Liver (tissue), 9 donors: ENCODE measurements around the gene BBC3. TPM values are rescaled to one million over a fixed set of nuclear protein-coding genes. Genes with fewer than 3 reads are reported as not detected.

ENCODE experiments used
- DNase-seq: peaks from one replicate; pipeline ENCODE4 v3.0.0-alpha.2; 2017; ENCODE audit warnings: low spot score
- H3K27ac ChIP-seq, 2 donors: one replicate each; pipeline ENCODE4 v1.7.0; 2013; ENCODE audit warnings: inconsistent platforms in 2 of 2, low read length in 2 of 2, control low read depth in 1 of 2, low read depth in 1 of 2, mild to moderate bottlenecking in 1 of 2
- H3K27me3 ChIP-seq, 4 donors: one replicate each; pipeline versions ENCODE4 v1.6.1 to v1.7.0; 2013; ENCODE audit warnings: low read length in 3 of 4, inconsistent platforms in 1 of 4, mild to moderate bottlenecking in 1 of 4, moderate library complexity in 1 of 4; ENCODE audit not compliant: control insufficient read depth in 4 of 4, insufficient read depth in 4 of 4
- H3K36me3 ChIP-seq, 4 donors: one replicate each; pipeline versions ENCODE4 v1.6.1 to v1.7.0; 2013; ENCODE audit warnings: low read length in 3 of 4, mild to moderate bottlenecking in 3 of 4, low read depth in 1 of 4, moderate library complexity in 1 of 4; ENCODE audit not compliant: control insufficient read depth in 4 of 4, insufficient read depth in 3 of 4
- H3K4me1 ChIP-seq, 4 donors: one replicate each; pipeline versions ENCODE4 v1.6.1 to v1.7.0; 2013; ENCODE audit warnings: low read length in 3 of 4, mild to moderate bottlenecking in 3 of 4, moderate library complexity in 1 of 4; ENCODE audit not compliant: control insufficient read depth in 4 of 4, insufficient read depth in 4 of 4
- H3K4me3 ChIP-seq, 3 donors: one replicate each; pipeline versions ENCODE4 v1.6.1 to v1.7.0; 2013; ENCODE audit warnings: low read length in 3 of 3, control low read depth in 1 of 3, low read depth in 1 of 3, mild to moderate bottlenecking in 1 of 3
- H3K9ac ChIP-seq, 2 donors: one replicate each; pipeline ENCODE4 v1.7.0; 2013; ENCODE audit warnings: low read length in 2 of 2, mild to moderate bottlenecking in 2 of 2, moderate library complexity in 2 of 2, control low read depth in 1 of 2, low read depth in 1 of 2
- H3K9me3 ChIP-seq, 4 donors: one replicate each; pipeline versions ENCODE4 v1.6.1 to v1.7.0; 2013; ENCODE audit warnings: low read length in 3 of 4; ENCODE audit not compliant: control insufficient read depth in 4 of 4
- CTCF ChIP-seq: fragments of 150-350 bp; IDR thresholded peaks from 2 replicates; pipeline ENCODE4 v1.5.1; 2017; ENCODE audit warnings: improper control_type of control experiment, low read depth, low read length; ENCODE audit not compliant: missing input control
- EGR1 ChIP-seq, 2 donors: IDR thresholded peaks; 2 replicates each; pipeline ENCODE4 v1.6.1; 2016 to 2018; ENCODE audit warnings: antibody characterized with exemption in 2 of 2, low read depth in 2 of 2
- FOXA1 ChIP-seq: IDR thresholded peaks from 2 replicates; pipeline ENCODE4 v1.6.1; 2016; ENCODE audit warnings: antibody characterized with exemption
- FOXA2 ChIP-seq: IDR thresholded peaks from 2 replicates; pipeline ENCODE4 v1.6.1; 2016; ENCODE audit warnings: antibody characterized with exemption
- HNF4A ChIP-seq, 2 donors: conservative IDR thresholded peaks; 2 replicates each; pipeline ENCODE4 v1.6.1; 2016; ENCODE audit warnings: antibody characterized with exemption in 2 of 2, mild to moderate bottlenecking in 2 of 2
- HNF4G ChIP-seq: IDR thresholded peaks from 2 replicates; pipeline ENCODE4 v1.6.1; 2016; ENCODE audit warnings: antibody characterized with exemption
- JUND ChIP-seq, 2 donors: IDR thresholded peaks; 2 replicates each; pipeline ENCODE4 v1.6.1; 2016; ENCODE audit warnings: antibody characterized with exemption in 2 of 2
- MAX ChIP-seq: IDR thresholded peaks from 2 replicates; pipeline ENCODE4 v1.6.1; 2016; ENCODE audit warnings: antibody characterized with exemption
- NR2F2 ChIP-seq: IDR thresholded peaks from 2 replicates; pipeline ENCODE4 v1.6.1; 2016; ENCODE audit warnings: antibody characterized with exemption
- RAD21 ChIP-seq, 2 donors: IDR thresholded peaks; 2 replicates each; pipeline ENCODE4 v1.6.1; 2016; ENCODE audit warnings: antibody characterized with exemption in 2 of 2, mild to moderate bottlenecking in 2 of 2
- REST ChIP-seq: IDR thresholded peaks from 2 replicates; pipeline ENCODE4 v1.6.1; 2016; ENCODE audit warnings: antibody characterized with exemption, mild to moderate bottlenecking
- RXRA ChIP-seq, 2 donors: IDR thresholded peaks; 2 replicates each; pipeline ENCODE4 v1.6.1; 2017 to 2018; ENCODE audit warnings: antibody characterized with exemption in 2 of 2, mild to moderate bottlenecking in 1 of 2
- WGBS: extraction: QIAGEN DNeasy Blood & Tissue Kit; methylation state at CpG from one replicate; pipeline ENCODE4 v1.1.7; 2013; 5-methylcytosine and 5-hydroxymethylcytosine counted together
- polyA plus RNA-seq, 2 donors: library from polyadenylated mRNA; stranded (reverse) in 1 of 2; unstranded in 1 of 2; fragments of 200-250 nt in 1 of 2; fragments of >200 nt in 1 of 2; fragmentation: Nextera tagmentation in 1 of 2; extraction: Ambion mirVana in 1 of 2; gene quantifications; one replicate each; pipeline versions ENCODE4 v1.2.1 to v1.2.3, GENCODE V29; 2013 to 2015
- total RNA-seq, 2 donors: library from RNA; depleted of rRNA; stranded (reverse); fragments of >200 nt; gene quantifications; one replicate each; pipeline ENCODE4 v1.2.3, GENCODE V29; 2014
- donor health status: healthy.
- donor health status: healthy.
- donor health status: healthy.
- donor health status: healthy.
- donor health status: healthy.

BBC3 gene
- total and polyA plus RNA-seq, 4 donors, result 0.35 to 2.6 (median 1.6) TPM

GRCh38 chr19:47240996-47241918, 10.3 kb upstream of the BBC3 start:
- no peak overlapping the region for H3K9ac ChIP-seq
- H3K36me3 ChIP-seq, result no peaks in the 10 kb centered on the region
- no peak overlapping the region for H3K4me3 ChIP-seq
- 9% methylated on average over 27 of the region's 27 CpGs for WGBS
- DNase-seq, result no peak
- peaks cover 0 to 8% (median 6%) of the 10 kb centered on the region in 4 donors for H3K4me1 ChIP-seq
- H3K27me3 ChIP-seq, result peaks cover 0 to 4% (median 0%) of the 10 kb centered on the region in 4 donors
- H3K9me3 ChIP-seq, result no peaks in the 10 kb centered on the region
- H3K27ac ChIP-seq, result no peak overlapping the region
- TF ChIP-seq JUND (IDR thresholded peaks at IDR 0.05), result peak; percentile 25 to 54
- no peak for TF ChIP-seq RAD21 (IDR thresholded peaks at IDR 0.05)

GRCh38 chr19:47240556-47240955, 9.6 kb upstream of the BBC3 start:
- no peak overlapping the region for H3K27ac ChIP-seq
- H3K9me3 ChIP-seq, result no peaks in the 10 kb centered on the region
- WGBS, result 56% methylated on average over 6 of the region's 6 CpGs
- no peak overlapping the region for H3K4me3 ChIP-seq
- TF ChIP-seq CTCF (no peak), HNF4G (no peak), HNF4A (conservative IDR thresholded peaks at IDR 0.05) (no peak), REST (no peak), RXRA (IDR thresholded peaks at IDR 0.05) (no peak), FOXA1 (no peak), NR2F2 (no peak), FOXA2 (no peak), RAD21 (IDR thresholded peaks at IDR 0.05) (no peak)
- no peak for DNase-seq
- H3K36me3 ChIP-seq, result no peaks in the 10 kb centered on the region
- H3K4me1 ChIP-seq, result peaks cover 0 to 8% (median 6%) of the 10 kb centered on the region in 4 donors
- H3K9ac ChIP-seq, result no peak overlapping the region
- peaks cover 0 to 4% (median 0%) of the 10 kb centered on the region in 4 donors for H3K27me3 ChIP-seq

GRCh38 chr19:47239610-47240296, 8.8 kb upstream of the BBC3 start:
- Histone ChIP-seq H3K27me3 (peaks cover 0 to 4% (median 0%) of the 10 kb centered on the region in 4 donors), H3K9me3 (no peaks in the 10 kb centered on the region), H3K27ac (no peak overlapping the region), H3K9ac (no peak overlapping the region), H3K4me1 (peaks cover 0 to 8% (median 6%) of the 10 kb centered on the region in 4 donors), H3K4me3 (peak overlapping the region in 1 of 3 donors; percentile 16), H3K36me3 (no peaks in the 10 kb centered on the region)
- DNase-seq, result no peak
- WGBS, result 5% methylated on average over 62 of the region's 62 CpGs
- TF ChIP-seq JUND (IDR thresholded peaks at IDR 0.05), result no peak
- TF ChIP-seq CTCF, result no peak
- TF ChIP-seq EGR1 (IDR thresholded peaks at IDR 0.05; ENCODE audit: low read depth in 2 of 2), result no peak
- TF ChIP-seq HNF4A (conservative IDR thresholded peaks at IDR 0.05), result no peak
- TF ChIP-seq MAX, result no peak
- TF ChIP-seq REST, result no peak
- TF ChIP-seq HNF4G, result no peak
- no peak for TF ChIP-seq FOXA2
